ENCODE data around the gene LRCH1. TPM values are rescaled to one million over a fixed set of nuclear protein-coding genes. Genes with fewer than 3 reads are reported as not detected.

LRCH1 gene
- total and polyA plus RNA-seq, 2 of the 4 experiments (the other 2 are of a cell fraction): 7.0 to 8.8 TPM

DNA sequence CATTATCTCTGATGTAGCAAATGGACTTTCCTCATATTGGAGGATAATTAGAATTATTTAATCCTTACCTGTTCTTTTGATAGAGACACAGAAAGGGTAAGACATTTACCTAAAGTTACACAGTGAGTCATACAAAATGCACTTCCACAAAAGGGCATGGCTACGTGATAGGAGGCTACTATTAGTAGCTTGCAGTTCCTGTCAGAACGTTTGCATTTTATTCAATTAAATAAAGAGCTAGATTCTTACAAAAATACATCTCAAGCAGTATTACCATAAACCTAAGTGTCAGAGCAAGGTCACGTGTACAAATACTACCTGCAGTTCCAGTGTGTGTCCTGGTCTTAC lies 123.4 kb downstream of the LRCH1 start:
- CTCF ChIA-PET: no interaction called here
- H2BK20ac ChIP-seq (ENCODE audit: low read depth, low read length): no peak overlapping the region
- no peaks in the 10 kb centered on the region for H3K27me3 ChIP-seq (ENCODE audit: control insufficient read depth, insufficient read depth, low read length)
- ATAC-seq (ENCODE audit: low read depth) (no peak), DNase-seq (no peak)
- H2BK15ac ChIP-seq (ENCODE audit: low read depth, low read length): no peak overlapping the region
- H2AK5ac ChIP-seq (ENCODE audit: low read depth, low read length): no peak overlapping the region
- POLR2A ChIA-PET (ENCODE audit: unreplicated experiment): no interaction called here
- H2AK9ac ChIP-seq (replicated peaks; ENCODE audit: low read depth, low read length, poor library complexity): no peak overlapping the region
- no peak overlapping the region for H4K5ac ChIP-seq (ENCODE audit: low read depth, low read length)
- H2BK5ac ChIP-seq (ENCODE audit: low read depth, low read length, poor library complexity, severe bottlenecking): no peak overlapping the region
- BruUV-seq (replicated peaks): no TSS peak
- peaks cover 2% of the 10 kb centered on the region for H3K36me3 ChIP-seq (ENCODE audit: control insufficient read depth, insufficient read depth, low read length)
- H3K4me2 ChIP-seq (ENCODE audit: low read depth, low read length): no peak overlapping the region
- H3K23ac ChIP-seq (ENCODE audit: low read depth, low read length): no peak overlapping the region
- peaks cover 8% of the 10 kb centered on the region; the same call in 1 of the 2 replicates for H4K20me1 ChIP-seq (ENCODE audit: insufficient read depth, low read length)
- H4K91ac ChIP-seq (ENCODE audit: insufficient read depth, low read depth, low read length): no peak overlapping the region
- in situ Hi-C loops (cut with MboI; ENCODE audit: low sequenced_read_pairs): no loop called here
- H3K79me1 ChIP-seq (ENCODE audit: low read depth in 1 of 2, low read length in 2 of 2): peaks cover 43 to 65% of the 10 kb centered on the region in 2 experiments
- no peak for TF ChIP-seq POLR2A (IDR thresholded peaks at IDR 0.05; ENCODE audit: low read depth, low read length)
- TF ChIP-seq MAZ (IDR thresholded peaks at IDR 0.05; ENCODE audit: borderline replicate concordance, low read depth, low read length): no peak
- TF ChIP-seq RAD21 (IDR thresholded peaks at IDR 0.05; ENCODE audit: low read length): no peak
- no peak for TF ChIP-seq RCOR1 (IDR thresholded peaks at IDR 0.05; ENCODE audit: insufficient replicate concordance, low read length)
- no peak for TF ChIP-seq BHLHE40 (IDR thresholded peaks at IDR 0.05; ENCODE audit: low read depth, low read length)
- H3K9me1 ChIP-seq (ENCODE audit: insufficient read depth, low read length): peaks cover 10% of the 10 kb centered on the region
- no peak overlapping the region for H3K18ac ChIP-seq (ENCODE audit: low read depth, low read length)
- H3K4me1 ChIP-seq (ENCODE audit: control insufficient read depth, insufficient read depth, low read length): peaks cover 8% of the 10 kb centered on the region
- WGBS, 2 experiments (ENCODE audit: extremely low coverage in 2 of 2, insufficient read length in 1 of 2): no CpG with 5 or more reads among the region's 3 CpGs
- no peak overlapping the region for H3K9ac ChIP-seq (ENCODE audit: low read depth, low read length)
- H4K8ac ChIP-seq (ENCODE audit: low read depth in 2 of 2, low read length in 2 of 2): no peak overlapping the region
- intact Hi-C loops (cut with micrococcal nuclease): no loop called here
- no peak overlapping the region for H2AFZ ChIP-seq (replicated peaks; ENCODE audit: low read length, poor library complexity)
- no peak overlapping the region for H2BK120ac ChIP-seq (ENCODE audit: low read depth, low read length)
- H3K56ac ChIP-seq (ENCODE audit: extremely low read depth, insufficient read depth, low read length): no peak overlapping the region
- H3K27ac ChIP-seq (ENCODE audit: insufficient read depth, low read length): no peak overlapping the region
- H3K9me3 ChIP-seq (ENCODE audit: control insufficient read depth, insufficient read depth, low read length): no peaks in the 10 kb centered on the region
- dilution Hi-C loops (cut with HindIII; ENCODE audit: low sequenced_read_pairs, unreplicated experiment): no loop called here
- no peak overlapping the region for H3K4me3 ChIP-seq (ENCODE audit: insufficient read depth, low read depth, low read length)
- H3K14ac ChIP-seq (replicated peaks; ENCODE audit: low read depth, low read length): no peak overlapping the region
- H3K4ac ChIP-seq (ENCODE audit: low read depth, low read length): no peak overlapping the region
